Prostate gland (tissue), 2 donors: ENCODE results near the gene GAB4. TPM values are rescaled to one million over a fixed set of nuclear protein-coding genes. Genes with fewer than 3 reads are reported as not detected.
A peak's percentile ranks its signal among the peaks of the same experiment; 100 is the strongest.

Source experiments
- DNase-seq: peaks from one replicate; pipeline ENCODE4 v3.0.0-alpha.2; 2019; ENCODE audit warnings: low spot score
- H3K27ac ChIP-seq, 2 donors: fragments of 200-600 bp; sonication (generic); 2 replicates each; pipeline ENCODE4 v1.5.1; 2017 to 2019
- H3K27me3 ChIP-seq: fragments of 200-600 bp; sonication (generic); replicated peaks from 2 replicates; pipeline ENCODE4 v1.5.1; 2019; ENCODE audit not compliant: insufficient read depth
- H3K36me3 ChIP-seq, 2 donors: fragments of 200-600 bp; sonication (generic); 1 replicate in 1 of 2; 2 replicates in 1 of 2; pipeline versions ENCODE4 v1.5.1 to v1.8.1; 2017 to 2019
- H3K4me1 ChIP-seq: fragments of 200-600 bp; sonication (generic); replicated peaks from 2 replicates; pipeline ENCODE4 v1.5.1; 2019
- H3K4me3 ChIP-seq, 2 donors: fragments of 200-600 bp; sonication (generic); 2 replicates each; pipeline ENCODE4 v1.5.1; 2017 to 2019
- H3K9me3 ChIP-seq: fragments of 200-600 bp; sonication (generic); 2 replicates; pipeline ENCODE4 v1.5.1; 2017
- CTCF ChIP-seq, 4 experiments: fragments of 200-600 bp in 2 of 4; fragments of 450-650 bp in 2 of 4; sonication (generic) in 2 of 4; IDR thresholded peaks; 1 replicate in 3 of 4; 2 replicates in 1 of 4; pipeline ENCODE4 v1.5.1; 2016 to 2019; ENCODE audit warnings: antibody characterized with exemption in 4 of 4, mild to moderate bottlenecking in 2 of 4, moderate library complexity in 2 of 4
- POLR2A ChIP-seq: fragments of 450-650 bp; IDR thresholded peaks from one replicate; pipeline ENCODE4 v1.6.1; 2016; ENCODE audit warnings: antibody characterized with exemption, mild to moderate bottlenecking
- POLR2AphosphoS5 ChIP-seq: sonication (generic); formaldehyde crosslinking; IDR thresholded peaks from one replicate; pipeline ENCODE4 v1.6.1; 2017; ENCODE audit warnings: antibody characterized with exemption
- WGBS: methylation state at CpG from one replicate; pipeline ENCODE4 v1.1.5; 2018; 5-methylcytosine and 5-hydroxymethylcytosine counted together
- intact Hi-C: fragments of 100-400 bp; cut with DNase I; formaldehyde crosslinking; loops from one replicate; pipeline ENCODE4 v1.14.2; 2022
- total RNA-seq, 2 donors: library from RNA; depleted of rRNA; stranded (reverse); fragments of >200 nt; gene quantifications; one replicate each; pipeline ENCODE4 v1.1.0, GENCODE V29; 2016

The GAB4 gene
- total RNA-seq, 2 donors from 2014 or later = 3.4 TPM; not detected in 1

GRCh38 chr22:16955678-16956210 lies 52.3 kb downstream of the GAB4 start:
- H3K36me3 ChIP-seq = no peaks in the 10 kb centered on the region
- no peaks in the 10 kb centered on the region for H3K9me3 ChIP-seq
- no peak for TF ChIP-seq POLR2A
- TF ChIP-seq CTCF (IDR thresholded peaks at IDR 0.05) = no peak
- no peak for TF ChIP-seq POLR2AphosphoS5
- 27% methylated on average over 2 of the region's 2 CpGs for WGBS
- intact Hi-C loops = no loop called here
- no peak overlapping the region for H3K27ac ChIP-seq
- H3K4me1 ChIP-seq = no peaks in the 10 kb centered on the region
- H3K27me3 ChIP-seq = no peaks in the 10 kb centered on the region
- no peak for DNase-seq
- H3K4me3 ChIP-seq = no peak overlapping the region

- Histone ChIP-seq H3K9me3 (no peaks in the 10 kb centered on the region), H3K36me3 (no peaks in the 10 kb centered on the region), H3K4me1 (no peaks in the 10 kb centered on the region), H3K27ac (no peak overlapping the region), H3K4me3 (no peak overlapping the region), H3K27me3 (no peaks in the 10 kb centered on the region)
- no peak for TF ChIP-seq POLR2A
- no peak for TF ChIP-seq POLR2AphosphoS5
- no peak for TF ChIP-seq CTCF (IDR thresholded peaks at IDR 0.05)
- 74% methylated on average over 5 of the region's 5 CpGs for WGBS
- DNase-seq = no peak
- intact Hi-C loops = no loop called here
Observed at GRCh38 chr22:16955081-16955480, 52.9 kb downstream of the GAB4 start.

DNA sequence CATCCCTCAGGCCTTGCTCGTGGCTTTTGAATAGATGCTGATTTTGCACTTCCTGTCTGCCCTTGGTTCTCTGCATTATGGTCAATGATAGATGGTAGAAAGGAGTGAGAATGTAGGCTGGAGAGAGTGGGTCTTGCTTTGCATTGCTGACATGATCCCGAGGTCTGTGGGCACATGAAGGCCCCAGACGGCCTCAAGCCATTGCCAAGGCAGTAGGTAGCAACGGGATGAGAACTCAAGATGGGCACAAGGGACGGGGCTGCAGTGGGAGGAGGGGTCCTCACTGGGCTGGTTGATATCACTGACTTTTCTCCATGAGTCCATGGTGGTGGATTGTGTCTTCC lies 54.0 kb downstream of the GAB4 start:
- Histone ChIP-seq H3K4me3 (no peak overlapping the region), H3K36me3 (no peaks in the 10 kb centered on the region), H3K4me1 (no peaks in the 10 kb centered on the region), H3K9me3 (no peaks in the 10 kb centered on the region), H3K27ac (no peak overlapping the region), H3K27me3 (no peaks in the 10 kb centered on the region)
- TF ChIP-seq POLR2AphosphoS5 (no peak), POLR2A (no peak), CTCF (IDR thresholded peaks at IDR 0.05) (no peak)
- intact Hi-C loops = no loop called here
- WGBS = 82% methylated on average over 5 of the region's 5 CpGs
- no peak for DNase-seq

DNA sequence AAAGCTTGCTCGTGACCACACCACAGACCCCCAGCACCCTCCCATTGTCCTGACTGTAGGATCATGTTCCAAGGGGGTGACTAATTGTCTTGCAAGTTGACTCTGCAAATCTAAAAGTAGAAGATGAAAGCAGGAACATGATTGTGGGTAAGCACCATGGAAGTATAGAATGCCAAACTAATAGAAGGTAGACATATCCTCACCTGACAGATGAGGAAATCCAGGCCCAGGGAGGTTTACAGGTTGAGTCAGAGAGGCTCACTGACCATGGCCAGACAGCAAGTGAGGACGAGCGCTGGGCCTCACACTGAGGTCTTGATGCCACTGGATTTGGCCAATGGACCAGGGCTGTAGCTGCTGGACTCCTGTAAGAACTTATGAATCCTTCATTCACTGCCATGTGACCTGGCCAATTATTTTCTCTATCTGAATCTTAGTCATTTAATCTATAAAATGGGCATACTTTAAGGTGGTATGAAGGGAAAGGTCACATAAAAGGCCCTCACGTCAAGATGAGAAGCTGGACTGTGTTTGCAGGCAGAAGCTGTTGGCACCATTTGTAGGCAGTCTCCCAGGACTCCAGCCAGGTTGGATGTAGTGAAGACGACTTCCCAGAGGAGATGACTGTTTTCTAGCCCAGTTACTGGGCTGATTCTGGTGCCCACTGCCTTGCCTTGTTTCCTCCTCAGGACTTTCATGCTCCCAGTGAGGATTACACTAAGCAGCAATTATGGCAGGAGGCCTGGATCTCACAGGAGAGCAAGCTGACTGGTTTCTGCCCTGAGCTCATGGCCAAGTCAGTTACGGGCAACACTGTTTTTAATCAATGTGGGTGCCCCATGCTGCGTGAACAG lies 54.6 kb downstream of the GAB4 start:
- intact Hi-C loops = no loop called here
- DNase-seq = no peak
- no peaks in the 10 kb centered on the region for H3K27me3 ChIP-seq
- WGBS = 85% methylated on average over 7 of the region's 7 CpGs
- no peak overlapping the region for H3K4me3 ChIP-seq
- no peaks in the 10 kb centered on the region for H3K9me3 ChIP-seq
- H3K27ac ChIP-seq = no peak overlapping the region
- no peaks in the 10 kb centered on the region for H3K4me1 ChIP-seq
- H3K36me3 ChIP-seq = no peaks in the 10 kb centered on the region
- no peak for TF ChIP-seq POLR2A
- TF ChIP-seq CTCF (IDR thresholded peaks at IDR 0.05) = no peak
- no peak for TF ChIP-seq POLR2AphosphoS5

GRCh38 chr22:16949561-16949960 lies 58.5 kb downstream of the GAB4 start:
- intact Hi-C loops = no loop called here
- Histone ChIP-seq H3K9me3 (no peaks in the 10 kb centered on the region), H3K27ac (no peak overlapping the region), H3K4me1 (no peaks in the 10 kb centered on the region), H3K27me3 (no peaks in the 10 kb centered on the region), H3K4me3 (no peak overlapping the region), H3K36me3 (no peaks in the 10 kb centered on the region)
- peak; percentile 7 for DNase-seq
- 25% methylated on average over 3 of the region's 3 CpGs for WGBS
- TF ChIP-seq POLR2A = no peak
- TF ChIP-seq POLR2AphosphoS5 = no peak
- TF ChIP-seq CTCF (IDR thresholded peaks at IDR 0.05) = no peak
